ENCODE data around the gene OR8B12.
"Not testable (repeated sequence)": the region's sequence is repeated elsewhere in the genome, so short reads cannot be mapped to it uniquely, and the experiment has no call there.

OR8B12 gene

GRCh38 chr11:124536520-124536919, 6.9 kb downstream of the OR8B12 start:
- no peak for DNase-seq
- in situ Hi-C loops (cut with HindIII; ENCODE audit: low pct_ligation_motif_present, low pct_unique_long_range_greater_than_20kb, low sequenced_read_pairs) = no loop called here

- DNase-seq = no peak
Measured at GRCh38 chr11:124535552-124536232, 7.8 kb downstream of the OR8B12 start.

GRCh38 chr11:124534051-124534450, 9.4 kb downstream of the OR8B12 start:
- no peak for DNase-seq
- in situ Hi-C loops (cut with HindIII; ENCODE audit: low pct_ligation_motif_present, low pct_unique_long_range_greater_than_20kb, low sequenced_read_pairs) = no loop called here

More at GRCh38 chr11:124535552-124536232, 7.8 kb downstream of the OR8B12 start:
- in situ Hi-C loops (cut with HindIII; ENCODE audit: low pct_ligation_motif_present, low pct_unique_long_range_greater_than_20kb, low sequenced_read_pairs) = no loop called here

GRCh38 chr11:124533626-124534025, 9.8 kb downstream of the OR8B12 start:
- DNase-seq = no peak
- in situ Hi-C loops (cut with HindIII; ENCODE audit: low pct_ligation_motif_present, low pct_unique_long_range_greater_than_20kb, low sequenced_read_pairs) = no loop called here

GRCh38 chr11:124520550-124520854, 23.0 kb downstream of the OR8B12 start:
- DNase-seq = no peak
- in situ Hi-C loops (cut with HindIII; ENCODE audit: low pct_ligation_motif_present, low pct_unique_long_range_greater_than_20kb, low sequenced_read_pairs) = no loop called here

- no peak for DNase-seq
- in situ Hi-C loops (cut with HindIII; ENCODE audit: low pct_ligation_motif_present, low pct_unique_long_range_greater_than_20kb, low sequenced_read_pairs) = no loop called here
Measured at GRCh38 chr11:124519850-124520549, 23.5 kb downstream of the OR8B12 start.

- in situ Hi-C loops (cut with HindIII; ENCODE audit: low pct_ligation_motif_present, low pct_unique_long_range_greater_than_20kb, low sequenced_read_pairs) = no loop called here
- no peak for DNase-seq
Measured at GRCh38 chr11:124518989-124519451, 24.4 kb downstream of the OR8B12 start.

GRCh38 chr11:124517314-124517713, 26.1 kb downstream of the OR8B12 start:
- in situ Hi-C loops (cut with HindIII; ENCODE audit: low pct_ligation_motif_present, low pct_unique_long_range_greater_than_20kb, low sequenced_read_pairs) = no loop called here
- DNase-seq = no peak

- in situ Hi-C loops (cut with HindIII; ENCODE audit: low pct_ligation_motif_present, low pct_unique_long_range_greater_than_20kb, low sequenced_read_pairs) = not testable (repeated sequence)
Measured at GRCh38 chr11:124514675-124515074, 28.8 kb downstream of the OR8B12 start.

GRCh38 chr11:124514131-124514530, 29.3 kb downstream of the OR8B12 start:
- in situ Hi-C loops (cut with HindIII; ENCODE audit: low pct_ligation_motif_present, low pct_unique_long_range_greater_than_20kb, low sequenced_read_pairs) = no loop called here
- no peak for DNase-seq

More at GRCh38 chr11:124514675-124515074, 28.8 kb downstream of the OR8B12 start:
- DNase-seq = not testable (repeated sequence)

- DNase-seq = no peak
- in situ Hi-C loops (cut with HindIII; ENCODE audit: low pct_ligation_motif_present, low pct_unique_long_range_greater_than_20kb, low sequenced_read_pairs) = no loop called here
Measured at GRCh38 chr11:124511745-124512144, 31.7 kb downstream of the OR8B12 start.

GRCh38 chr11:124510279-124510678, 33.2 kb downstream of the OR8B12 start:
- in situ Hi-C loops (cut with HindIII; ENCODE audit: low pct_ligation_motif_present, low pct_unique_long_range_greater_than_20kb, low sequenced_read_pairs) = no loop called here
- DNase-seq = no peak

GRCh38 chr11:124499711-124500110, 43.7 kb downstream of the OR8B12 start:
- no peak for DNase-seq
- in situ Hi-C loops (cut with HindIII; ENCODE audit: low pct_ligation_motif_present, low pct_unique_long_range_greater_than_20kb, low sequenced_read_pairs) = no loop called here

GRCh38 chr11:124493016-124493655, 50.3 kb downstream of the OR8B12 start:
- in situ Hi-C loops (cut with HindIII; ENCODE audit: low pct_ligation_motif_present, low pct_unique_long_range_greater_than_20kb, low sequenced_read_pairs) = no loop called here
- no peak for DNase-seq

Data from ACHN (cell line).